ENCODE data around the gene NDUFV1. TPM values are rescaled to one million over a fixed set of nuclear protein-coding genes. Genes with fewer than 3 reads are reported as not detected.
"Not testable (repeated sequence)": the region's sequence is repeated elsewhere in the genome, so short reads cannot be mapped to it uniquely, and the experiment has no call there.

NDUFV1 gene
- total RNA-seq, 2 donors from 2014 or later, result 424 to 522 TPM

DNA sequence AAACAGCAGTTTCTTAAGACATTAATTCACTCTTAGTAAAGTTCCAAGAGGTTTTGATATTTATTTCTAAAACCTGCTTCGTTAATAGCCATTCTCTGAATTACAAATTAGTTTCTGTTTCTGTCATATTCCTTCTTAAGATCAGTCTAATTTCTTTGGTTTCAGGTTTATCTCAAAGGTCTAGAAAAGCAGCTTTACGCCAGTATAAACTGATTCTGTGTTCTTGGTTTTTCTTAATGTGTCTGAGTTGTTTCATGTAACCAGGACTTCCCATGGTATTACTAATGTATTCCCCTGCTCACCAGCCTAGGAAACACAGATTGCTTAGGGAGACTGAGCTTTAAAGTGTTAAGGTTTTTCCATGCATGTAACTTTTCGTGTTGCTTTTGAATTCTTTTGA, 50.6 kb downstream of the NDUFV1 start:
- no peak overlapping the region for H3K4me3 ChIP-seq
- no peak overlapping the region for H3K27ac ChIP-seq
- H3K27me3 ChIP-seq, result no peaks in the 10 kb centered on the region
- H3K4me1 ChIP-seq, result no peaks in the 10 kb centered on the region
- H3K36me3 ChIP-seq, result no peaks in the 10 kb centered on the region
- no peaks in the 10 kb centered on the region for H3K9me3 ChIP-seq
- no peak for DNase-seq (ENCODE audit: low spot score)
- no peak for TF ChIP-seq CTCF (IDR thresholded peaks at IDR 0.05)

DNA sequence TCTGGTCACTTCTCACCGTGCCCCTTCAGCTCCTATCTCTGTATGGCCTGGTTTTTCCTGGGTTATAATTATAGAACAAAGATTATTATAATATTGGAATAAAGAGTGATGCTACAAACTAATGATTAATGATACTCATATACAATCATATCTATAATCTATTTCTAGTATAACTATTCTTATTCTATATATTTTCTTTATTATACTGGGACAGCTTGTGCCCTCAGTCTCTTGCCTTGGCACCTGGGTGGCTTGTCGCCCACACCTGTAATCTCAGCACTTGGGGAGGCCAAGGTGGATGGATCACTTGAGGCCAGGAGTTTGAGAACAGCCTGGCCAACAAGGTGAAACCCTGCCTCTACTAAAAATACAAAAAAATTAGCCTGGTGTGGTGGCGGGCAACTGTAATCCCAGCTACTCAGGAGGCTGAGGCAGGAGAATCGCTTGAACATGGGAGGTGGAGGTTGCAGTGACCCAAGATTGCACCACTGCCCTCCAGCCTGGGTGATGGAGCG, 53.0 kb downstream of the NDUFV1 start:
- not testable (repeated sequence) for H3K27ac ChIP-seq; H3K9me3 ChIP-seq; H3K27me3 ChIP-seq; DNase-seq (ENCODE audit: low spot score); H3K36me3 ChIP-seq; H3K4me1 ChIP-seq; H3K4me3 ChIP-seq
- TF ChIP-seq CTCF (IDR thresholded peaks at IDR 0.05), result peak in 1 of 2 donors; percentile 38

GRCh38 chr11:67660752-67661151, 54.0 kb downstream of the NDUFV1 start:
- DNase-seq (ENCODE audit: low spot score); H3K4me1 ChIP-seq; H3K9me3 ChIP-seq: not testable (repeated sequence)

More at GRCh38 chr11:67660752-67661151, 54.0 kb downstream of the NDUFV1 start:
- not testable (repeated sequence) for H3K4me3 ChIP-seq, H3K36me3 ChIP-seq, H3K27ac ChIP-seq, H3K27me3 ChIP-seq

Other genes starting within 250 kb of the NDUFV1 start
- 10 to 100 TPM in 1 of 2 donors, 1 to 10 TPM in 1; 2.7 to 18.0 TPM for gene CLCF1, start 233.3 kb upstream of the NDUFV1 start, total RNA-seq
- 1 to 10 TPM; 6.2 to 6.5 TPM for gene RAD9A, start 214.9 kb upstream of the NDUFV1 start, total RNA-seq
- 100 to 1,000 TPM in 1 of 2 donors, 10 to 100 TPM in 1; 97.8 to 112 TPM for gene PPP1CA, start 205.1 kb upstream of the NDUFV1 start, total RNA-seq
- gene TBC1D10C, start 202.9 kb upstream of the NDUFV1 start, total RNA-seq, result 1 to 10 TPM in 1 of 2 donors, under 1 TPM in 1; 0.33 to 1.4 TPM
- 1 to 10 TPM; 9.7 to 9.9 TPM for gene CARNS1, start 191.3 kb upstream of the NDUFV1 start, total RNA-seq
- 10 to 100 TPM; 35.5 to 44.6 TPM for gene RPS6KB2, start 178.4 kb upstream of the NDUFV1 start, total RNA-seq
- gene PTPRCAP, start 169.3 kb upstream of the NDUFV1 start, total RNA-seq, result 1 to 10 TPM; 1.9 to 2.8 TPM
- 10 to 100 TPM; 16.0 to 25.5 TPM for gene CORO1B, start 163.5 kb upstream of the NDUFV1 start, total RNA-seq
- not detected for gene GPR152, start 154.2 kb upstream of the NDUFV1 start, total RNA-seq
- gene CABP4, start 151.6 kb upstream of the NDUFV1 start, total RNA-seq, result 1 to 10 TPM in 1 of 2 donors, not detected in 1; 1.3 TPM
- 100 to 1,000 TPM in 1 of 2 donors, 10 to 100 TPM in 1; 74.4 to 140 TPM for gene TMEM134, start 137.7 kb upstream of the NDUFV1 start, total RNA-seq
- 10 to 100 TPM; 49.2 to 78.0 TPM for gene AIP, start 123.9 kb upstream of the NDUFV1 start, total RNA-seq
- 10 to 100 TPM; 10.7 to 30.7 TPM for gene PITPNM1, start 101.6 kb upstream of the NDUFV1 start, total RNA-seq
- 10 to 100 TPM; 49.1 to 70.0 TPM for gene CDK2AP2, start 98.8 kb upstream of the NDUFV1 start, total RNA-seq
- gene CABP2, start 83.5 kb upstream of the NDUFV1 start, total RNA-seq, result not detected
- 100 to 1,000 TPM; 249 to 944 TPM for gene GSTP1, start 23.1 kb upstream of the NDUFV1 start, total RNA-seq
- gene NUDT8, start 23.0 kb downstream of the NDUFV1 start, total RNA-seq, result 10 to 100 TPM; 29.8 to 78.6 TPM
- gene TBX10, start 32.8 kb downstream of the NDUFV1 start, total RNA-seq, result not detected
- gene ACY3, start 43.8 kb downstream of the NDUFV1 start, total RNA-seq, result not detected
- not detected for gene ALDH3B2, start 67.7 kb downstream of the NDUFV1 start, total RNA-seq

All from right atrium auricular region (tissue), 2 donors.